ENCODE measurements around the gene ESPN. TPM values are rescaled to one million over a fixed set of nuclear protein-coding genes. Genes with fewer than 3 reads are reported as not detected.
"Not testable (repeated sequence)": the region's sequence is repeated elsewhere in the genome, so short reads cannot be mapped to it uniquely, and the experiment has no call there.

Gene ESPN
- total RNA-seq, 4 donors from 2014 or later, result 0.47 to 0.92 (median 0.81) TPM; not detected in 1

- no peak for TF ChIP-seq POLR2AphosphoS5 (IDR thresholded peaks at IDR 0.05)
- TF ChIP-seq POLR2A (IDR thresholded peaks at IDR 0.05), result no peak
- no peak for TF ChIP-seq EP300 (IDR thresholded peaks at IDR 0.05)
- no peak for TF ChIP-seq CTCF (IDR thresholded peaks at IDR 0.05)
- H3K4me1 ChIP-seq, result peaks cover 0 to 25% (median 3%) of the 10 kb centered on the region in 3 donors
- no peak overlapping the region for H3K4me3 ChIP-seq
- no peak for ATAC-seq
- no peaks in the 10 kb centered on the region for H3K36me3 ChIP-seq
- WGBS, 2 donors (ENCODE audit: low coverage in 1 of 2), result 79% methylated on average over 8 to 9 of the region's 10 CpGs
- no peak overlapping the region for H3K27ac ChIP-seq
- H3K9me3 ChIP-seq, result no peaks in the 10 kb centered on the region
- H3K27me3 ChIP-seq, result peaks cover 97% of the 10 kb centered on the region
Observed at GRCh38 chr1:6426972-6427350, 2.4 kb downstream of the ESPN start.

DNA sequence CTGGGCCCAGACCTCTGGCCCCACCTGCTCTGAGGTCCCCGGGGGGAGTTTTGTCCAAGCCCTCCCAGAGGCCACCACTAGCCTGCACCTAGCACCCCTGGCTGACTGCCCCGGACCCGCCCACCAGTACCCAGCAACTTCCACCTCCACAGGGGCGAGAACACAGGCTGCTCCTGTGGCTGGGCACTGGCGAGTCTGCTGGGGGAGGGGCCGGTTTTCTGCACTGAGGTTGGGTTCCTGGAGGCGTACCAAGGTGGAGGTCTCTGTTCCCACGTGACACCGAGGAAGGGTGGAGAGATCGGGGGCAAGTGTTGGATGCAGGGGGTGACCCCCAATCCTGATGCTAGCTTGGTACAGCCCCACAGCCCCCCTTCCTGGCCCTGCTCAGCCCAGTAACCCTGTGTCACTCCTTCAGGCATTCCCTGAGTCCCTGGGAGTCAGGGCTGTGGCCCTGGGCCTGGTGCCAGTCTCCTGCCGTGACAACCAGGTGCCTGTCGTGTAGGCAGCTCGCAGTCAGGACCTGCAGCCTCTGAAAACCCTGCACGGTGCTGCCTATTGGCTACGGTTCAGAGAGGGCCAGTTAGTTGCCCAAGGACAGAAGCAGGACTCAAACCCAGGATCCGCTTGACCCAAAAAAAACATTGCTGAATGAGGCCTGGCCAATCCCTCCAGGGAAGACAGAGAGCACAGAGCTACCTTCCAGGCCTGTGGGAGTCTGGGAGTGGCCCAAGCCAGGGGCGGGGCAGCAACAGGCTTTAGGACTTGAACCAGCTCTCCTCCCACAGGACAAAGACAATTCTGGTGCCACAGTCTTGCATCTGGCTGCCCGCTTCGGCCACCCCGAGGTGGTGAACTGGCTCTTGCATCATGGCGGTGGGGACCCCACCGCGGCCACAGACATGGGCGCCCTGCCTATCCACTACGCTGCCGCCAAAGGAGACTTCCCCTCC is 3.1 kb downstream of the ESPN start:
- WGBS, 2 donors (ENCODE audit: low coverage in 1 of 2), result 100% methylated on average over 1 of the region's 26 CpGs; no CpG with 5 or more reads in 1 of the 2 donors
- TF ChIP-seq POLR2AphosphoS5 (IDR thresholded peaks at IDR 0.05) (no peak), EP300 (IDR thresholded peaks at IDR 0.05) (no peak), POLR2A (IDR thresholded peaks at IDR 0.05) (no peak), CTCF (IDR thresholded peaks at IDR 0.05) (no peak)
- no peaks in the 10 kb centered on the region for H3K9me3 ChIP-seq
- ATAC-seq, result no peak
- peaks cover 0 to 25% (median 3%) of the 10 kb centered on the region in 3 donors for H3K4me1 ChIP-seq
- peaks cover 92% of the 10 kb centered on the region for H3K27me3 ChIP-seq
- no peak overlapping the region for H3K27ac ChIP-seq
- no peak overlapping the region for H3K4me3 ChIP-seq
- no peaks in the 10 kb centered on the region for H3K36me3 ChIP-seq

- Histone ChIP-seq H3K4me1 (peaks cover 0 to 19% (median 3%) of the 10 kb centered on the region in 3 donors), H3K27me3 (peaks cover 84% of the 10 kb centered on the region)
- not testable (repeated sequence) for H3K9me3 ChIP-seq, H3K4me3 ChIP-seq, H3K27ac ChIP-seq, H3K36me3 ChIP-seq, ATAC-seq
- no CpG with 5 or more reads among the region's 6 CpGs for WGBS, 2 donors (ENCODE audit: low coverage in 1 of 2)
Observed at GRCh38 chr1:6428453-6428852, 3.9 kb downstream of the ESPN start.

- not testable (repeated sequence) for H3K9me3 ChIP-seq, H3K4me3 ChIP-seq, ATAC-seq, H3K27ac ChIP-seq, H3K4me1 ChIP-seq, H3K36me3 ChIP-seq
- 17 to 25% methylated on average over 4 to 8 of the region's 19 CpGs for WGBS, 2 donors (ENCODE audit: low coverage in 1 of 2)
- H3K27me3 ChIP-seq, result peaks cover 71% of the 10 kb centered on the region
Observed at GRCh38 chr1:6429660-6430411, 5.3 kb downstream of the ESPN start.

GRCh38 chr1:6431645-6432579 is 7.3 kb downstream of the ESPN start:
- not testable (repeated sequence) for H3K9me3 ChIP-seq, H3K4me3 ChIP-seq, H3K36me3 ChIP-seq, ATAC-seq, H3K4me1 ChIP-seq, H3K27ac ChIP-seq
- H3K27me3 ChIP-seq, result peaks cover 68% of the 10 kb centered on the region
- WGBS, 2 donors (ENCODE audit: low coverage in 1 of 2), result 65 to 90% methylated on average over 2 to 3 of the region's 13 CpGs

GRCh38 chr1:6434186-6434585 is 9.6 kb downstream of the ESPN start:
- H3K4me1 ChIP-seq, result no peaks in the 10 kb centered on the region
- no peaks in the 10 kb centered on the region for H3K9me3 ChIP-seq
- WGBS, 2 donors (ENCODE audit: low coverage in 1 of 2), result 53 to 67% methylated on average over 3 to 4 of the region's 5 CpGs
- H3K27me3 ChIP-seq, result peaks cover 68% of the 10 kb centered on the region
- no peak for ATAC-seq
- no peak overlapping the region for H3K27ac ChIP-seq
- no peak overlapping the region for H3K4me3 ChIP-seq
- H3K36me3 ChIP-seq, result no peaks in the 10 kb centered on the region
- TF ChIP-seq POLR2A (IDR thresholded peaks at IDR 0.05) (no peak), CTCF (IDR thresholded peaks at IDR 0.05) (no peak), POLR2AphosphoS5 (IDR thresholded peaks at IDR 0.05) (no peak), EP300 (IDR thresholded peaks at IDR 0.05) (no peak)

Data from gastroesophageal sphincter (tissue), 4 donors.